KBM-7 (cell line): Measurements from ENCODE around the gene DLG1.
A peak's percentile ranks its signal among the peaks of the same experiment; 100 is the strongest.
"Not testable (repeated sequence)": the region's sequence is repeated elsewhere in the genome, so short reads cannot be mapped to it uniquely, and the experiment has no call there.

Experiments
- DNase-seq: peaks from one replicate; pipeline ENCODE4 v3.0.0-alpha.2; 2015
- in situ Hi-C: fragments of 300-500 bp; cut with MboI; formaldehyde crosslinking; loops from 2 replicates; pipeline ENCODE4 v1.14.3; 2020; ENCODE audit warnings: low sequenced_read_pairs, low pct_unique_long_range_greater_than_20kb, mixed read lengths

Gene DLG1

GRCh38 chr3:197295871-197296270, 2.5 kb downstream of the DLG1 start:
- in situ Hi-C loops, result no loop called here
- DNase-seq, result no peak

- peak; percentile 27 for DNase-seq
- in situ Hi-C loops, result no loop called here
Measured at GRCh38 chr3:197293605-197294237, 4.7 kb downstream of the DLG1 start.

GRCh38 chr3:197292648-197293047, 5.8 kb downstream of the DLG1 start:
- no peak for DNase-seq
- in situ Hi-C loops, result no loop called here

- DNase-seq, result no peak
- in situ Hi-C loops, result no loop called here
Measured at GRCh38 chr3:197292083-197292646, 6.2 kb downstream of the DLG1 start.

- in situ Hi-C loops, result no loop called here
Measured at GRCh38 chr3:197289726-197290125, 8.7 kb downstream of the DLG1 start.

GRCh38 chr3:197286678-197287077, 11.7 kb downstream of the DLG1 start:
- in situ Hi-C loops, result no loop called here
- DNase-seq, result no peak

More at GRCh38 chr3:197289726-197290125, 8.7 kb downstream of the DLG1 start:
- no peak for DNase-seq

- in situ Hi-C loops, result no loop called here
- DNase-seq, result no peak
Measured at GRCh38 chr3:197285557-197285956, 12.9 kb downstream of the DLG1 start.

- DNase-seq, result no peak
- in situ Hi-C loops, result no loop called here
Measured at GRCh38 chr3:197283045-197283444, 15.4 kb downstream of the DLG1 start.

- DNase-seq, result no peak
- in situ Hi-C loops, result no loop called here
Measured at GRCh38 chr3:197281849-197282248, 16.6 kb downstream of the DLG1 start.

- DNase-seq, result no peak
- in situ Hi-C loops, result no loop called here
Measured at GRCh38 chr3:197280156-197280555, 18.3 kb downstream of the DLG1 start.

GRCh38 chr3:197278933-197279332, 19.5 kb downstream of the DLG1 start:
- no peak for DNase-seq
- in situ Hi-C loops, result no loop called here

- DNase-seq, in situ Hi-C loops: not testable (repeated sequence)
Measured at GRCh38 chr3:197276808-197277207, 21.6 kb downstream of the DLG1 start.

- DNase-seq, result no peak
- in situ Hi-C loops, result no loop called here
Measured at GRCh38 chr3:197270558-197271317, 27.7 kb downstream of the DLG1 start.

- in situ Hi-C loops, result no loop called here
- no peak for DNase-seq
Measured at GRCh38 chr3:197269024-197269423, 29.4 kb downstream of the DLG1 start.

- in situ Hi-C loops, result no loop called here
- DNase-seq, result no peak
Measured at GRCh38 chr3:197268294-197268693, 30.1 kb downstream of the DLG1 start.

- no peak for DNase-seq
- in situ Hi-C loops, result no loop called here
Measured at GRCh38 chr3:197266331-197266730, 32.1 kb downstream of the DLG1 start.

- no peak for DNase-seq
- in situ Hi-C loops, result no loop called here
Measured at GRCh38 chr3:197262709-197263108, 35.7 kb downstream of the DLG1 start.

- in situ Hi-C loops, result no loop called here
- no peak for DNase-seq
Measured at GRCh38 chr3:197261164-197261509, 37.3 kb downstream of the DLG1 start.

- in situ Hi-C loops, result no loop called here
Measured at GRCh38 chr3:197260491-197261163, 37.8 kb downstream of the DLG1 start.

GRCh38 chr3:197259096-197259495, 39.3 kb downstream of the DLG1 start:
- DNase-seq, result no peak
- in situ Hi-C loops, result no loop called here

More at GRCh38 chr3:197260491-197261163, 37.8 kb downstream of the DLG1 start:
- no peak for DNase-seq
